Neural crest cell (in vitro differentiated cells): ENCODE results near the gene NOSIP. TPM values are rescaled to one million over a fixed set of nuclear protein-coding genes. Genes with fewer than 3 reads are reported as not detected.

Experiments
- DNase-seq: peaks from one replicate; pipeline ENCODE4 v3.0.0; 2021; ENCODE audit warnings: low read depth, mixed read lengths, low spot score
- H3K27ac Mint-ChIP-seq: one replicate; pipeline ENCODE4 v1.8.0; 2021; ENCODE audit warnings: mild to moderate bottlenecking, mixed read lengths; ENCODE audit not compliant: unreplicated experiment
- H3K27me3 Mint-ChIP-seq: 2 replicates; pipeline ENCODE4 v1.8.0; 2021; ENCODE audit warnings: low read depth, mild to moderate bottlenecking, mixed read lengths
- H3K36me3 Mint-ChIP-seq: 2 replicates; pipeline ENCODE4 v1.8.0; 2021; ENCODE audit warnings: low read depth, mild to moderate bottlenecking, mixed read lengths
- H3K4me1 Mint-ChIP-seq: 2 replicates; pipeline ENCODE4 v1.8.0; 2021; ENCODE audit warnings: mixed read lengths
- H3K4me3 Mint-ChIP-seq: one replicate; pipeline ENCODE4 v1.8.0; 2021; ENCODE audit warnings: mild to moderate bottlenecking, mixed read lengths
- H3K9me3 Mint-ChIP-seq: 2 replicates; pipeline ENCODE4 v1.8.0; 2021; ENCODE audit warnings: mixed read lengths
- CTCF ChIP-seq: fragments of 200-600 bp; sonication (generic); conservative IDR thresholded peaks from 2 replicates; pipeline ENCODE4 v1.5.0; 2021; ENCODE audit warnings: antibody characterized with exemption, mild to moderate bottlenecking
- total RNA-seq: library from RNA; stranded (reverse); gene quantifications from 2 replicates; pipeline ENCODE4 v1.2.1, GENCODE V29; 2021

Gene NOSIP
- total RNA-seq, 1 donor from 2014 or later: 74.1 TPM

- no peak overlapping the region for H3K4me3 Mint-ChIP-seq
- no peaks in the 10 kb centered on the region for H3K36me3 Mint-ChIP-seq
- no peak overlapping the region for H3K27ac Mint-ChIP-seq
- no peaks in the 10 kb centered on the region for H3K27me3 Mint-ChIP-seq
- TF ChIP-seq CTCF: no peak
- no peaks in the 10 kb centered on the region for H3K9me3 Mint-ChIP-seq
- no peak for DNase-seq
- peaks cover 3% of the 10 kb centered on the region for H3K4me1 Mint-ChIP-seq
These were observed 38.4 kb downstream of the NOSIP start for GRCh38 chr19:49541914-49542313.

GRCh38 chr19:49539192-49539952, 41.0 kb downstream of the NOSIP start:
- peaks cover 10% of the 10 kb centered on the region for H3K4me1 Mint-ChIP-seq
- TF ChIP-seq CTCF: no peak

DNA sequence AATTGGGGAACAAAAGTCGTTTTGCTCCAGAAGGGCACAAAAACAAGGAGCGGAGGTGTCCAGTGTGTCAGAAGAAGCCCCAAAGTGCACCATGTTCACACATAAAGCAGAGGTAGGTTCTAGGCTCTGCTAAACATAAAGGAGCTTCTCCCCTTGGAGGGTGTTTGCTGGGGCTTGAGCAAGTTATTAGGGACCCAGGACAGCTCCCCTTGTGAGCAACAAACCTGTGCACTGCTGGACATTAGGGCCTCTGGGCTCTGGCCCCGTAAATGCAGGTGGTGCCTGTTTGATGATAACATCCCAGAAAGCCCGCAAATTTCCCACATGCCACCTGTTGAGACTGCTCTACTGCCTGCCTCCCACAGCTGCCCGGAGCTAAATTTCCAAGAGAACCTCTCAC, 41.7 kb downstream of the NOSIP start:
- peaks cover 11% of the 10 kb centered on the region for H3K4me1 Mint-ChIP-seq
- H3K27ac Mint-ChIP-seq: no peak overlapping the region
- H3K27me3 Mint-ChIP-seq: peaks cover 11% of the 10 kb centered on the region
- H3K36me3 Mint-ChIP-seq: no peaks in the 10 kb centered on the region
- no peaks in the 10 kb centered on the region for H3K9me3 Mint-ChIP-seq
- no peak overlapping the region for H3K4me3 Mint-ChIP-seq
- TF ChIP-seq CTCF: no peak
- no peak for DNase-seq

More at GRCh38 chr19:49539192-49539952, 41.0 kb downstream of the NOSIP start:
- Mint-ChIP-seq H3K27me3 (peaks cover 10% of the 10 kb centered on the region), H3K36me3 (no peaks in the 10 kb centered on the region), H3K27ac (no peak overlapping the region), H3K9me3 (no peaks in the 10 kb centered on the region), H3K4me3 (no peak overlapping the region)
- DNase-seq: no peak

DNA sequence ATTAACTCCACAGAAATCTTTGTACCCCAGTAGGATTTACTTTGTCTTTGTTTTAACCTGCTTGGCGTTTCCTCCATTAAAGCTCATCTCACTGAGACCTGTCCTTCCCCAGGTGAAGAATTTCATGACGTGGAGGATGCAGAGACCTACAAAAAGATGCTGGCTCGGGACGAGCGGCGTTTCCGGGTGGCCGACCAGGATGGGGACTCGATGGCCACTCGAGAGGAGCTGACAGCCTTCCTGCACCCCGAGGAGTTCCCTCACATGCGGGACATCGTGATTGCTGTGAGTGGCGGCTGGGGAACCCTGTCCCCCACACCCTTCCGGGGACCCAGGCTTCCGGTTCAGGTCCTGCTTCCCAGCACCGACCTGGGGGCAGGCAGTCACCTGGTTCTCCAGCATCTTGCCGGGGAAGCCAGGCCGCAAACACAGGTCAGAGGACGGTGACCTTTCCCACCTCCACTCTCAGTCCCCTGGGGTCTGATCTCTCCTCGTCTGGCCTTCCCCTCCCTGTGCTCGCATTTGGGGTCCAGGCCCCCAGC, 43.4 kb downstream of the NOSIP start:
- Mint-ChIP-seq H3K36me3 (no peaks in the 10 kb centered on the region), H3K27me3 (peaks cover 11% of the 10 kb centered on the region), H3K27ac (no peak overlapping the region), H3K9me3 (no peaks in the 10 kb centered on the region), H3K4me3 (peak overlapping the region; percentile 59), H3K4me1 (peaks cover 17% of the 10 kb centered on the region)
- no peak for TF ChIP-seq CTCF
- no peak for DNase-seq

GRCh38 chr19:49534632-49535385, 45.5 kb downstream of the NOSIP start:
- no peak for TF ChIP-seq CTCF

More at GRCh38 chr19:49534632-49535385, 45.5 kb downstream of the NOSIP start:
- Mint-ChIP-seq H3K27ac (no peak overlapping the region), H3K27me3 (peaks cover 13% of the 10 kb centered on the region), H3K36me3 (no peaks in the 10 kb centered on the region), H3K4me1 (peaks cover 17% of the 10 kb centered on the region), H3K4me3 (peak overlapping the region; percentile 85), H3K9me3 (no peaks in the 10 kb centered on the region)
- DNase-seq: no peak
